H4 (cell line): Measurements from ENCODE around the gene KLHL40. TPM values are rescaled to one million over a fixed set of nuclear protein-coding genes. Genes with fewer than 3 reads are reported as not detected.

Experiments used
- DNase-seq: peaks from one replicate; pipeline ENCODE4 v3.0.0-alpha.2; 2015; ENCODE audit warnings: low spot score
- total RNA-seq: library from RNA; depleted of rRNA; stranded (reverse); fragments of >200 nt; shearing (Covaris generic); gene quantifications from 2 replicates; pipeline ENCODE4 v1.2.3, GENCODE V29; 2014

The KLHL40 gene
- total RNA-seq, 1 experiment from 2014 or later: not detected

DNA sequence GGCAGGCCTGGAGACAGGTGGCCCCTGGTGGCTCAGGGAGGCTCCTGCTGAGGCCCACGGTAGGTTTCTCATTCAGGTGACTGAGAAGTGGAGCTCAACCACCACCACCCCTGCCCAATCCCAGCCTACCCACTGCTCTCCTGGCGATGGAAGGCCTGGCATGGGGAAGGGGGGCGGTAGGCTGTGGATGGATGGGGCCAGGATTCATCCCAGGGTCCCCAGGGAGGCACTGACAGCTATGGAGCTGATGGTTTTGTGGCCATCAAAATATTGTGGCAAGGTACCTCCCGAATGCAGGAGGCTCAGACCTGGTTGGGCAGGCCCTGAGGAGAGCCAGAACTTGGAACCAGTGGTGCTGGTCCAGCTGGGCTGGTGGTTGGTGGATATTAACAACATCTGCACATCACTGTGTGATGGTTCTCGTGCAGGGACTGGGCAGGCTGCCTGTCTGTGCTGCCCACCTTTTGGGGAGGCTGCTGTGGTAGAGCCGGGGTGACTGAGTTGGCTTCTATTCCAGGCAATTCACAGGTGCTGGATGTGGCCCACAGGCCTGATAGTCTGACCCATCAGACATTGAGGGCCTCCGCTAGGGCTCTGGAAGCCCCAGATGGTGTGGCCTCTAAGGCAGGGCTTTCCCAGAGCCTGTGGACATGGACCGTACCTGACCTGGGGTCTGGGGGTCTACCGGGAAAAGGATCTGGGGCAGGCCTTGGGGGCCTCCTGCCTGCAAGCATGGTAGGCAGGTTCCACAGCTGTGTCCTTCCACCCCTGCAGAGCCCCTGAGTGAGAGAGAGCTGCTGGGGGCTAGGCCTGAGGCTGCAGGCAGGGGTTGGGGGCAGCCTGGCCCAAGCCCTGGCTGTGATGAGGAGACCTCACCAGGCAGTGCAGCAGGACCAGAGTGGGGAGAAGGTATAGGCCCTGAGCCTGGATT is 28.4 kb upstream of the KLHL40 start:
- DNase-seq: no peak

DNA sequence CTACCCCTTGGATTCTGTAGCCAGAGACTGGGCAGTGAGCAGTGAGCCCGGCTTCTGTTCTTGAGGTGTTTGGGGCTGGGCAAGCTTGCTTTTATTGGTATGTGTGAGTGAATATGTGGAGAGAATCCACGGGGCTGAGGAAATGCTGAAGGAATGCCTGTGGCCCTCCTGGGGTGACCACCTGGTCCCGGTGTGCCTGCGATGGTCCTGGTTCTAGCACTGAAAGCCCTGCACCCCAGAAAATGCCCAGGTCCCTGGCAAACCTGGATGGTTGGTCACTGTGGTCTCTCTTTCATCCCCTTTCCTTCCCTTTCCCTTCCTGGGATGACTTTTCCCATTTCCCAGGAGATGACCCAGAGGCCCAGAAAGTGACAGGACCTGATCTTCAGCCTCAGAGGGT is 27.7 kb upstream of the KLHL40 start:
- DNase-seq: no peak

DNA sequence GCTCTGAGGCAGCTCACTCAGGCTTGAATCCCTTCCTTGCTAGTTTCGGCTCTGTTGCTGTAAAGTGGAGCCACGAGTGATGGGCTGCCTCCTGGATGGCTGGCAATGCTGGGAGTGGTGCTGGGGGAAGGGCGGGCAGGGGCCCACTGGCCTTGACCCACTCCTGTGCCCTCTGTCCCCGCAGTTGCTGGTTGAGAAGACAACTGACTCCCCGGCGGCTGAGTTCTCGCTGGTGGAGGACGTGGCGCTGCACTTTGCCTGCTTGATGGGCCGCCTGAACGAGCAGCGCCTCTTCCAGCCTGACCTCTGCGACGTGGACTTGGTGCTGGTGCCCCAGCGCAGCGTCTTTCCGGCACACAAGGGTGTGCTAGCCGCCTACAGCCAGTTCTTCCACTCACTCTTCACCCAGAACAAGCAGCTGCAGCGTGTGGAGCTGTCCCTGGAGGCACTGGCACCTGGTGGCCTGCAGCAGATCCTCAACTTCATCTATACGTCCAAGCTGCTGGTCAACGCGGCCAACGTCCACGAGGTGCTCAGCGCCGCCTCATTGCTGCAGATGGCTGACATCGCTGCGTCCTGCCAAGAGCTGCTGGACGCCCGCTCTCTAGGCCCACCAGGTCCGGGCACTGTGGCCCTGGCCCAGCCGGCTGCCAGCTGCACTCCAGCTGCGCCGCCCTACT is 27.1 kb upstream of the KLHL40 start:
- DNase-seq: no peak

DNA sequence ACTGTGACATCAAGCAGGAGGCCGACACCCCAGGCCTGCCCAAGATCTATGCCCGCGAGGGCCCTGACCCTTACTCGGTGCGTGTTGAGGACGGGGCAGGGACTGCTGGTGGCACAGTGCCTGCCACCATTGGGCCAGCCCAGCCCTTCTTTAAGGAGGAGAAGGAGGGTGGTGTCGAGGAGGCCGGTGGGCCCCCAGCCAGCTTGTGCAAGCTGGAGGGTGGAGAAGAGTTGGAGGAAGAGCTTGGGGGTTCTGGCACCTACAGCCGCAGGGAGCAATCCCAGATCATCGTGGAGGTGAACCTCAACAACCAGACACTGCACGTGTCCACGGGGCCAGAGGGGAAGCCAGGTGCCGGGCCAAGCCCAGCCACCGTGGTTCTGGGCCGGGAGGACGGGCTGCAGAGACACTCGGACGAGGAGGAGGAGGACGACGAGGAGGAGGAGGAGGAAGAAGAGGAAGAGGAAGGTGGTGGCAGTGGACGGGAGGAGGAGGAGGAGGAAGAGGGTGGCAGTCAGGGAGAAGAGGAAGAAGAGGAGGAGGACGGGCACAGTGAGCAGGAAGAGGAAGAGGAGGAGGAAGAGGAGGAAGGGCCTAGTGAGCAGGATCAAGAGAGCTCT is 26.5 kb upstream of the KLHL40 start:
- no peak for DNase-seq

DNA sequence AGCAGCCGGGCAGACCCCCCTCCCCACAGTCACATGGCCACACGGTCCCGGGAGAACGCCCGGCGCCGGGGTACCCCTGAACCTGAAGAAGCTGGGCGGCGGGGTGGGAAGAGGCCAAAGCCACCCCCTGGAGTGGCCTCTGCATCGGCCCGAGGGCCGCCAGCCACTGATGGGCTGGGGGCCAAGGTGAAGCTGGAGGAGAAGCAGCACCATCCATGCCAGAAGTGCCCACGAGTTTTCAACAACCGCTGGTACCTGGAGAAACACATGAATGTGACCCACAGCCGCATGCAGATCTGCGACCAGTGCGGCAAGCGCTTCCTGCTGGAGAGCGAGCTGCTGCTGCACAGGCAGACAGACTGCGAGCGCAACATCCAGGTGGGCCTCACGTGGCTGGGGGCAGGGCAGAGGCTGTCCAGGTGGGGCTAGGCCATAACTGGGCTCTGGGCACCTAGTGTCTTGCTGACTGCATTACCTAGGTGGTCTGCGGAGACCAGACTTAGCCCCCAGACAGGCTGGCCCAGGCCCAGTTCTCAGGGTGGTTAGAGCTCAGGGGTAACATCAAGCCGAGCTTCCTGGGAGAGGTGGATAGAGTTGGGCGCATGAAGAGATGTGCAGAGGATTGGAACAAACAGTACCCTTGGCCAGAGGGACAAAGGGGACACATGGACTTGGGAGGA is 25.7 kb upstream of the KLHL40 start:
- no peak for DNase-seq

DNA sequence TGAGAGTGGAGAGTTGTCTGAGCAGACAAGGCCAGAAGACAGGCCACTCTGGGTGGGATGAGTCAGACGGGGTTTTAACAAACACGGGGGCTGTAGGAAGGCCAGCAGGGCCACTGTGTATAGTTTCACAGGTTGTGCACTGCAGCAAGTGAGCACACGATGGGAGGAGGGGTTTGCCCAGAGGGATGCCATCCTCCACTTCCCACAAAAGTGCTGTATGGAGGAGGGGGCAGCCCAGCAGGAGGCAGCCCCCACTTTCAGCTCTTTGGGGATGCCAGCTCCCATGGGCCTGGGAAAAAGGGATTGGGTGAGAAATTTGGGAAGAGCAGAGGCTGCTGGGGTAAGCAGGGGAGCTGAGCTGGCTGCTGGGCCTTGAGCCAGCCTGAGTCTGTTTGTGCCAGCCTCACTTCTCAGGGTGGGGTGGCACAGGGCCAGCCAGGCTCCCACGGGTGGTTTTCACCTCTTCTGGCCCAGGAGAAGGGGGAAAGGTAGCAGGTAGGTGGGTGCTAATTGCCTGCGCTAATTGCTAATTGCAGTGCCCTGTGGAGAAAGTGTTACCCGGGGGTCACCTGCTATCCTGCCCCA is 25.1 kb upstream of the KLHL40 start:
- no peak for DNase-seq

DNA sequence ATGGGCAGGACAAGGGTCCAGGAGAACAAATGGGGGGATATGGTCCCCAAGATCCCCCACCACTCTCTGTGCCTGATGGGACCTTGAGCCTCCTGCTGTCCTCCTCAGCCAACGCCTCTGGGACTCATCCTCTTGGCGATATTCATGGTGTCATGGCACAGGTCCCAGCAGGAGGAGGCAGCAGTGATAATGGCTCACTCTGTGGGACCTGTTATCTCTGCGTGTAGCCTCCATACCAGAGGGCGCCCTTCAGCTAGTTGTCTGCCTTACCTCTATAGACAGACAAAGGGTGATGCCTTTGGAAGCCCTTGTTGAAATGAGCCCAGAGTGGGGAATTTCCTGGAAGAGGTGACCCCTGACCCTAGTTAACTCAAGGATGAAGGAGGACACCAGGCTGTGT is 24.4 kb upstream of the KLHL40 start:
- no peak for DNase-seq

DNA sequence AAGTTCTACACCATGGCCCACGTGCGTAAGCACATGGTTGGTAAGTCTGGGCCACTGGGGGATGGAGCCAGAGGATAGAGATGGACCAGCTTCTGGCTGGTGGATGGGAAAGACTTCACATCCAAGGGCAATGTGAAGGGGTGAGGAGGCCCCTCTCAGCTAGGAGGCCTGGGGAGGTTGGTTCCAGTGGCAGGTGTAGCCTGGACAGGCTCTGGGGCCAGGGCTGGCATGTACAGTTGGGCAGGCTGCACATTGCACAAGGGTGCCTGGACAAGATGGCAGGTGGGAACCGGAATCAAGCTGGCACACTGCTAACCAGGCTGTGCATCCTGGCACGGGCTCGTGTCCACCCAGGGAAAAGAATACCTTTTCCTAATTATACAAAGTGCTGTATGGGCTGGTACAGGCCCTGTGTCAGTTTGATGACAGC is 23.7 kb upstream of the KLHL40 start:
- DNase-seq: no peak

DNA sequence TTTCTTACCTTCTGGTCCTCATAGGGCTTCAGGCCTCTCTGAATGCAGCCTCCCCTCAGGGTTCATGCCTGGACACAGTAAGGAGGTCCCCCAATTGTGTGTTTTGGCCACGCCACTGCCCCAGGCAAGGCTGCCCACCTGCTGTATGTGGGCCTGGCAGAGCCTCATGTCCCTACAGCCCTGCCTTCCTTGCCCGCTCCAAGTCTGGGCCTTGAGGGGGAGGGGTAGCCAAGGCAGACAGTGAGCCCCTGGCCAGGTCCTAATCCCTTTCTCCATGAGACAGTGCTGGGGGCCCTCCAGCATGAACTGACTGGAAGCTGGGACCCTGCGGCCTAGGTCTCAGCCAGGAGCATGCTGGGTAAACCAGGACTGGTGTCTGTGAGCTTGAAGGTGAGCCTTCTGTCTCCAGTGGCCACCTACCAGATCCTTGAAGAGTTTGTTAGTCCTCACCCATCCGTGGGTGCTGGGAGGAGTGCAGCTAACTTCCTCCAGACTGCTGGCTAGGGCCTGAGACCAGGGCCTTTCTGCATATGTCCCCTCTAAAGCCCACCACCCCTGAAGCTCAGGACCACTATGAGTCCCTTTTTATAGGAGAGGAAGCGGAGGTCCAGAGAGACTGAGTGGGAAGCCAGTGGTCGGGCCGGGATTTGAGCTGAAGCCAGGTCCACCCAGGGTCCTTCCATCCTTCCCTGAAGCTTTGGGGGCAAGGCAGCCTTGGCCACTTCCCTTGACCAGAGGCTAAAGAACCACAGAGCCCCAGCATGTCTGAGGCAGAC is 23.1 kb upstream of the KLHL40 start:
- DNase-seq: no peak

DNA sequence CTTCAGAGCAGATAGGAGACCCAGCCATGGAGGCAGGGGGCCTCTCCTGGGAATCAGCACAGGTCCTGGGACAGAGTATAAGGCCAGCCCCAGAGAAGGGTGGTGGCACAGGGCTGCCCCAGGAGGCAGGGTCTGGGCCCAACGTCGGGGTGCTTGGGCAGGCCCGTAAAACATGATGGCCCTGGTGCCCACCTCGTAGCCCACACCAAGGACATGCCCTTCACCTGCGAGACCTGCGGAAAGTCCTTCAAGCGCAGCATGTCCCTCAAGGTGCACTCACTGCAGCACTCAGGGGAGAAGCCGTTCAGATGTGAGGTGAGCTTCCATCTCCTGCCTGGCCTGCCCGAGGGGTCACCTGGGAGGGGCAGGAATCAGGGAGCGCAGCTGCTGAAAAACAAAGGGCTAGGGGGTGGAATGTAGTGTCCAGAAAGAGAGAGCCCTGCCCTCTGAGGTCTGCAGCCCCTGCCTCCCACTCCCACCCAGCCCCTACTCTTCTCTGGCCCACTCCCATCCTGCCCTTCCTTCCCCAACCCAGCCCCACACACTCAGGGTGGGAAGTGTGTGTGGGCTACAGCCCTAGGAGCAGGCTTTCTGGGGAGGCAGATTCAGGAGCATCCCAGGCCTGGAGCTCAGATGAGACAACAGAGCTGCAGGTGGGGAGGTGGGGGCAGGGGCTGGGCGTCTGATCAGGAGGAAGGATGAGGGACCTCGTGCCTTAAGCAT is 22.4 kb upstream of the KLHL40 start:
- no peak for DNase-seq

DNA sequence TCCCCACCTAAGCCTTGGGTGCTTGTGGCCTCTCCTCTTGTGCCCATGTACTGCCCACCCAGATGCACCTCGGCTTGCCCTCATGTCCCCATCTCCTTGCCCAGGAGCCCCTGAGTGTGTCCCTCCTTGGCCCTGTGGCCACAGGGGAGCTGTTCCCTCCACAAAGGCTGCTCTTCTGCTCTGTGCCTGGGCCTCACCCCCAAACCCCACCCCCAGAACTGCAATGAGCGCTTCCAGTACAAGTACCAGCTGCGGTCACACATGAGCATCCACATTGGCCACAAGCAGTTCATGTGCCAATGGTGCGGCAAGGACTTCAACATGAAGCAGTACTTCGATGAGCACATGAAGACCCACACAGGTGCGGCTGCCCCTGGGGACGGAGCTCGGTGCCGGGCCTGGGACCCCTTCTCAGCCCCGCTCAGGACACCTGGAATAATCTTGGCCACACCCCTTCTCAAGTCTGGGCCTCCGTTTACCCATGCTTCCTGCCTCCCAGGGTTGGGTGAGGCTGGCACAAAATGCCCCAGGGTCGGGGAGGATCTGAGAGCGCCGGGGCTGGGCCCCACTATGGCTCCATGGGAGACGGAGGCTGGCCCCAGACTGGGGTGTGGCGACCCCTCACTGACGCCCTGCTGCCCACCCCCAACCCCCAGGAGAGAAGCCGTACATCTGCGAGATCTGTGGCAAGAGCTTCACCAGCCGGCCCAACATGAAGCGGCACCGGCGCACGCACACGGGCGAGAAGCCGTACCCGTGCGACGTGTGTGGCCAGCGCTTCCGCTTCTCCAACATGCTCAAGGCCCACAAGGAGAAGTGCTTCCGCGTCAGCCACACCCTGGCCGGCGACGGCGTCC is 21.5 kb upstream of the KLHL40 start:
- no peak for DNase-seq

DNA sequence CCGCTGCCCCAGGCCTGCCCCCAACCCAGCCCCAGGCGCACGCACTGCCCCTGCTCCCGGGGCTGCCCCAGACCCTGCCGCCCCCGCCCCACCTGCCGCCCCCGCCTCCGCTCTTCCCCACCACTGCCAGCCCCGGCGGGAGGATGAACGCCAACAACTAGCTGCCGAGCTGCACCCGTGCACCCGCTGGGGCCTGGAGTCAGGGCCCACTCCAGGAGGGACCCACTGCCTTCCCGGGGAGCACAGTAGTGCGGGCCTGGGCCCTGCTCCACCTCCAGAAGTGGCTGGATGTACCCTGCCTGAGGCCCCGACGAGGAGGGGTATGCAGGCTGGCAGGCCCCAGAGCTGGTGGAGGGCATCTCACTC is 20.9 kb upstream of the KLHL40 start:
- DNase-seq: no peak

DNA sequence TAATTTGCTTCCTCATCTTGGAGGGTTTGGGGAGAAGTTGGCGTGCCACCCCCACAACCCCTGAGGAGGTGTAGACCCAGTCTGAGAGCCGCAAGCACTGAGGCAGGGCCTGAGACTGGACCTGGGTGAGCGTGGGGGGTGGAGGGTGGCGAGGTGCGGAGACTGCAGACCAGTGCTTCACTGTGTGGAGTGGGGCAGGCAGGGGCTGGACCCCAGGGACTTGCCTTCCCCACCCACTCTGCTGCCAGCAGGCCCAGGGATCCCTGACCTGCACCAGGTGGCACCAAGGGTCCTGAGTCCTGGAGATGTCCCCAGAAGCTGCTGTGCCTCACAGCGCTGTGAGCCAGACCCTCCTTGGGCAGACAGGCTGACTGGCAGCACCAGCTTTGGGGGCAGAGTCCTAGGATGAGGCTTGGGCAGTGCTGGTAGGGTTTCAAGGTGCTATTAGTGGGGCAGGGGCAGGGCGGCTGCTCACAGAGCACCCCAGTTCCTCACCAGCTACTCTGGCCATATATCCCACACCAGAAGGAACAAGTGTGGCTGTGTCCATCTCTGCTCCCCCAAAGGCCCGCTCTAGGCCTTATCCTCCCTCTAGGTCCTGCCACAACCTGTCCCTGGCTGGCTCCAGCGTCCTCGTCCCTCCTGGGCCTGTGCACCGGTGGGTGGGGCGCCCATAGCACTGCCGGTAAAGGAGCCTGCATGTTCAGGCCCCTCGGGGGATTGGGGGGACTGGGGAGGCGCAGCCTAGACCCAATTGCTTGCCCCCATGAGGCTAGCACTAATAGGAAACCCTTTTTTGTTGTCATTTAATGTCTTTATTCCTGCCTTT is 20.1 kb upstream of the KLHL40 start:
- no peak for DNase-seq

DNA sequence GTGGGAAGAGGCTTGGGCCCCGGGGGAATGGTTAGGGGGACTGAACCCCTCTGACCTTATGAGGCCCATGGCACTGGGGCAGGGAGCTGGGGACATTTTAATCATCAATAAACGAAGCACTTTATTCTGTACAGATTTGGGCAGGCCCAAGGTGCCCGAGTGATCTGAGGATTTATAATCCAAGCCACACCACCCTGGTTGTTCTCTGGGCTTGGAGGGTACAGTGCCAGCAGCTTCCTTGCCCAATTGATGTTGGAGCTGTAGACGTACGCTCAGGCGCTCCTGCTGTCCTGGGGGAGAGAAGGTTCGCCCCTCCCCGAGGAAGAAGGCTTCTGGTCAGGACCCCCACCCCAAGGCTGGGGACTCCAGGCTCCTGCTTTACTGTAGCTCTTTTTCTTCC is 19.3 kb upstream of the KLHL40 start:
- no peak for DNase-seq

DNA sequence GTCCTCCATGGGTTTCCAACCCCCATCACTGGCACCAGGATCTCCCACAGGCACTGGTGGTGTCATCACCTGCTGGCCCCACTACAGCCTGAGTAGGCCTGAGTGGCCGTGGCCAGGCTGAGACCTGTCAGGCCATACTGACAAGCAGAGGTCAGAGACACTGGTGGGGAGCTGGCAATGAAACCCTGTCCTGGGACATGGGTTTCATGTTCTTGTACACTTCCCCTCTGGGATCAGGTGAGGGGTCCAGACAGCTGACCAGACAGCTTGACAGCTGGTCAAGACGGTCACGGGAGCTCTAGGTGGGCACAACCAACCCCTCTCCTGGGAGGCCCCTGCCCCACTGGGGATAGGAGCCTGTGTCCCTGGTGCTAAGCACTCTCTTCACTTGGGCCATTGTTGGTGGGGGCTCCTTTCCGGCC is 18.7 kb upstream of the KLHL40 start:
- DNase-seq: no peak

DNA sequence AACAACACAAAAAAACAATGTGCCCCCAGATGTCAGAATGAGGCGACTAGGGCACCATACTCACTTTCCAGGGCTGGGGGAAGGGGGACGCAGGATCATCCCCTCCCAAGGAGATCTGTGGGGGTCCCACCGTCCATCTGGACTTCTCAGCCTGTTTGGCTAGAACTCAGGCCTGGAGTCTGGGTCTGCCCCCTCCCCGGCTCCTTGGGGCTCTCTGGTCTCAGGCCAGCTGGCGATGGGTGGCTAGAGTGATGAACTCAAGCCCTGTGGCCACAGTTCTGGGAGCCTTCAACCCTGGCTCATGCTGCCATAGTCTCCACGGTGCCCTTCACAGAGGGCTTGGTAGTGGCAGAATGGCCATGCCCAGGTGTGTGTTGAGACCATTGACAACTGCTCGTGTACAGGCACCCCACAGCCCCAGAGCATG is 18.2 kb upstream of the KLHL40 start:
- no peak for DNase-seq

DNA sequence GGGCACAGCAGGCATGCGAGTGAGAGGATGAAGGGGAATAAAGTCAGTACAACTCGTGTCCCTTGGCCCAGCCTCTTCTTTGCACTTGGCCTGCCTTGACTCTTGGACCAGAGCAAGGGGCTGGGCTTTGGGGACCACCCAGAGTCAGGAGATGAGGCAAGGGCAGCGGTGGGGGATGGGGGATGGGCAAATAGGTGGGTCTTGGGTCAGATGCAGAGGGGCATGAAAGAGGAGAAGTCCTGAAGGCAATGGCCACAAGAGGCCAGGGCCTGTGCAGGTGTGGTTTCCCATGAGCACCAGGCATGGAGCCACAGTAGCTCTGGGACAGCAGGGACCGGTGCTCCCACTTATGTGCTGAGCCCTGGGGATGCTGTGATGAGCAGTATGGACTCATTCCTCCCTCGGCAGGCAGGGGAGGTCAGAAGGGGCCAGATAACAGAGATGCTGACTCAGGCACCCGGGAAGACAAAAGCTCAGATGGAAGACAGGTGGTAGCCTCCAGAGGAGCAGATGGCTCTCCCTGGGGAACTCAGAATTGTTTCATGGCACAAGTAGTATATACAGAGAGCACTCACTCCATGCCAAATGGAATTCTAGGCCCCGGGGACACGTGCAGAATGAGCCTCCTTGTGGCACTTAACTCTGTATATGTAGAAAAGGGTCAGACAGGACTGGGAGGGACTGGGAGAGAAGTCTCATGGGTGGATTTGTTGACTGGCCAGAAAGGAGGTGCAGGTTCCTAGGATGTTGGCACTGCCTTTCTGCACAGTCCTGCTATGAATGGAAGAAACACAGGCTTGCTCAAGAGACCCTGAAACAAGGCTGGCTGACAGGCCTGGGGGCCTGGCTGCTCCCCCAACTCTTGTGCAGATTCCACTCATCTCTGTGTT is 17.6 kb upstream of the KLHL40 start:
- DNase-seq: no peak

DNA sequence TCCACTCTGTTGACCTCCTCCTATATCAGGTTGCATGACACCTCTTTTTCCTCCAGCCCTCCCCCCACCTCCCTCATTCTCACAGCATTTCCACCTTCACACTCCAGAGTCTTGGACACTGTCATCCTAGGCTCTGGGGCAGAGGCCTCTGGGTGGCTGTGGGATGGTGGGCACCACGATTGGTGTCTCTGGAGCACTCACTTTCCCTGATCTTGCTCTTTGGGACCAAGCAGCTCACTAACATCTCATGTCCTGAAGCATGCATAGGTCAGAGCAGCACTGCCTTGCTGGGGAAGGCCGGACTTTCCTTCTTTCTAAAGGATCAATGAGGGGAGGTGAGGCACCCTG is 16.9 kb upstream of the KLHL40 start:
- DNase-seq: no peak
